Osteoblast (primary cell): Measurements from ENCODE around the gene ACAP2. TPM values are rescaled to one million over a fixed set of nuclear protein-coding genes. Genes with fewer than 3 reads are reported as not detected.

Source experiments
- DNase-seq: peaks from one replicate; pipeline ENCODE4 v3.0.0; 2011; ENCODE audit warnings: low spot score, mixed read lengths; ENCODE audit not compliant: insufficient read length; ENCODE audit errors: missing footprints
- H2AFZ ChIP-seq: 2 replicates; pipeline ENCODE4 v1.6.0; 2011; ENCODE audit warnings: mild to moderate bottlenecking, low read length
- H3K27ac ChIP-seq: 2 replicates; pipeline ENCODE4 v1.5.1; 2011; ENCODE audit warnings: mild to moderate bottlenecking, low read depth, low read length, moderate library complexity
- H3K27me3 ChIP-seq: 2 replicates; pipeline ENCODE4 v1.6.0; 2012; ENCODE audit warnings: mild to moderate bottlenecking, control low read depth, inconsistent platforms, low read length, moderate library complexity; ENCODE audit not compliant: insufficient read depth
- H3K36me3 ChIP-seq: 2 replicates; pipeline ENCODE4 v1.5.1; 2011; ENCODE audit warnings: mild to moderate bottlenecking, low read length, control low read depth, moderate library complexity; ENCODE audit not compliant: insufficient read depth
- H3K4me1 ChIP-seq: 2 replicates; pipeline ENCODE4 v1.5.1; 2011; ENCODE audit warnings: mild to moderate bottlenecking, low read length, control low read depth, moderate library complexity; ENCODE audit not compliant: insufficient read depth
- H3K4me2 ChIP-seq: 2 replicates; pipeline ENCODE4 v1.6.0; 2011; ENCODE audit warnings: mild to moderate bottlenecking, low read length; ENCODE audit not compliant: insufficient read depth
- H3K4me3 ChIP-seq: fragments of 200-600 bp; sonication (generic); 3 replicates; pipeline ENCODE4 v1.5.1; 2012; ENCODE audit warnings: mild to moderate bottlenecking, low read length, inconsistent platforms; ENCODE audit not compliant: insufficient read depth
- H3K79me2 ChIP-seq: 2 replicates; pipeline ENCODE4 v1.6.0; 2012; ENCODE audit warnings: mild to moderate bottlenecking, low read length, control low read depth, inconsistent platforms; ENCODE audit not compliant: insufficient read depth
- H3K9me3 ChIP-seq: 2 replicates; pipeline ENCODE4 v1.5.1; 2011; ENCODE audit warnings: low read depth, low read length, control low read depth
- H4K20me1 ChIP-seq: 2 replicates; pipeline ENCODE4 v1.6.0; 2012; ENCODE audit warnings: mild to moderate bottlenecking, low read length, control low read depth; ENCODE audit not compliant: insufficient read depth
- CTCF ChIP-seq: IDR thresholded peaks from 2 replicates; pipeline ENCODE4 v1.5.1; 2011; ENCODE audit warnings: mild to moderate bottlenecking, low read depth, low read length, moderate library complexity; ENCODE audit errors: extremely low read depth
- total RNA-seq: library from RNA; depleted of rRNA; stranded (reverse); fragments of >200 nt; gene quantifications from 2 replicates; pipeline ENCODE4 v1.2.3, GENCODE V29; 2012

ACAP2 gene
- total RNA-seq, 1 donor = 121 TPM

- no peaks in the 10 kb centered on the region for H3K9me3 ChIP-seq
- H3K27ac ChIP-seq = no peak overlapping the region
- no peak for TF ChIP-seq CTCF
- no peak overlapping the region for H2AFZ ChIP-seq
- H3K4me1 ChIP-seq = peaks cover 16% of the 10 kb centered on the region
- no peak overlapping the region for H3K4me3 ChIP-seq
- H3K79me2 ChIP-seq = no peaks in the 10 kb centered on the region
- DNase-seq = no peak
- no peak overlapping the region for H3K4me2 ChIP-seq
- H3K27me3 ChIP-seq = no peaks in the 10 kb centered on the region
- H3K36me3 ChIP-seq = peaks cover 25% of the 10 kb centered on the region
- H4K20me1 ChIP-seq = no peaks in the 10 kb centered on the region
These were observed 156.5 kb downstream of the ACAP2 start for GRCh38 chr3:195286115-195286872.

GRCh38 chr3:195285372-195285771, 157.4 kb downstream of the ACAP2 start:
- Histone ChIP-seq H2AFZ (no peak overlapping the region), H3K9me3 (no peaks in the 10 kb centered on the region), H3K36me3 (peaks cover 25% of the 10 kb centered on the region), H4K20me1 (no peaks in the 10 kb centered on the region), H3K27me3 (no peaks in the 10 kb centered on the region), H3K4me3 (no peak overlapping the region), H3K4me2 (no peak overlapping the region), H3K27ac (no peak overlapping the region), H3K79me2 (no peaks in the 10 kb centered on the region), H3K4me1 (peaks cover 16% of the 10 kb centered on the region)
- no peak for TF ChIP-seq CTCF
- DNase-seq = no peak

- Histone ChIP-seq H3K9me3 (no peaks in the 10 kb centered on the region), H3K36me3 (peaks cover 25% of the 10 kb centered on the region), H3K27me3 (no peaks in the 10 kb centered on the region), H3K4me2 (no peak overlapping the region), H3K4me1 (peaks cover 16% of the 10 kb centered on the region), H3K27ac (no peak overlapping the region), H3K79me2 (no peaks in the 10 kb centered on the region), H3K4me3 (no peak overlapping the region), H4K20me1 (no peaks in the 10 kb centered on the region), H2AFZ (no peak overlapping the region)
- TF ChIP-seq CTCF = no peak
- no peak for DNase-seq
These were observed 158.0 kb downstream of the ACAP2 start for GRCh38 chr3:195284842-195285241.

GRCh38 chr3:195282961-195283360, 159.9 kb downstream of the ACAP2 start:
- H3K27me3 ChIP-seq = no peaks in the 10 kb centered on the region
- no peak overlapping the region for H3K4me2 ChIP-seq
- TF ChIP-seq CTCF = no peak
- H3K36me3 ChIP-seq = peaks cover 21% of the 10 kb centered on the region
- H2AFZ ChIP-seq = no peak overlapping the region
- H3K4me3 ChIP-seq = no peak overlapping the region
- H3K9me3 ChIP-seq = no peaks in the 10 kb centered on the region
- no peak for DNase-seq
- no peaks in the 10 kb centered on the region for H4K20me1 ChIP-seq
- no peak overlapping the region for H3K27ac ChIP-seq
- H3K79me2 ChIP-seq = no peaks in the 10 kb centered on the region
- peaks cover 16% of the 10 kb centered on the region for H3K4me1 ChIP-seq
